Neural cell (in vitro differentiated cells): Measurements from ENCODE around the gene FGD4. TPM values are rescaled to one million over a fixed set of nuclear protein-coding genes. Genes with fewer than 3 reads are reported as not detected.
"Not testable (repeated sequence)": the region's sequence is repeated elsewhere in the genome, so short reads cannot be mapped to it uniquely, and the experiment has no call there.

ENCODE experiments used
- H2AFZ ChIP-seq: fragments of 200-600, 300-800 bp; sonication (generic), shearing (Covaris generic); 2 replicates; pipeline ENCODE4 v1.6.0; 2014; ENCODE audit warnings: low read depth, mild to moderate bottlenecking, antibody characterized with exemption, low read length, moderate library complexity
- H3F3A ChIP-seq: fragments of 200-600 bp; shearing (Covaris generic); 2 replicates; pipeline ENCODE4 v1.6.1; 2016; ENCODE audit warnings: mild to moderate bottlenecking, moderate library complexity, mixed read lengths, antibody characterized with exemption, low read length; ENCODE audit not compliant: insufficient read depth, poor library complexity, severe bottlenecking
- H3K27ac ChIP-seq: fragments of 200-600, 300-800 bp; sonication (generic), shearing (Covaris generic); 2 replicates; pipeline ENCODE4 v1.5.1; 2014; ENCODE audit warnings: mild to moderate bottlenecking, low read length, moderate library complexity
- H3K27me3 ChIP-seq: fragments of 300-800, 200-600 bp; sonication (generic), shearing (Covaris generic); 2 replicates; pipeline ENCODE4 v1.6.0; 2014; ENCODE audit warnings: mild to moderate bottlenecking, low read depth, low read length, moderate library complexity; ENCODE audit not compliant: insufficient read depth
- H3K36me3 ChIP-seq: fragments of 300-800, 200-600 bp; sonication (generic), shearing (Covaris generic); 2 replicates; pipeline ENCODE4 v1.5.1; 2014; ENCODE audit warnings: mild to moderate bottlenecking, antibody characterized with exemption, low read length, moderate library complexity; ENCODE audit not compliant: insufficient read depth
- H3K4me2 ChIP-seq: fragments of 300-800, 200-600 bp; sonication (generic), shearing (Covaris generic); 2 replicates; pipeline ENCODE4 v1.6.0; 2014; ENCODE audit warnings: mild to moderate bottlenecking, low read length
- H3K4me3 ChIP-seq: fragments of 300-800, 200-600 bp; sonication (generic), shearing (Covaris generic); 2 replicates; pipeline ENCODE4 v1.5.1; 2014; ENCODE audit warnings: mild to moderate bottlenecking, low read length, moderate library complexity
- H3K79me2 ChIP-seq: fragments of 200-600 bp; shearing (Covaris generic); replicated peaks from 2 replicates; pipeline ENCODE4 v1.6.0; 2014; ENCODE audit warnings: mild to moderate bottlenecking, low read length, moderate library complexity; ENCODE audit not compliant: insufficient read depth
- H3K9ac ChIP-seq: fragments of 300-800, 200-600 bp; sonication (generic), shearing (Covaris generic); 2 replicates; pipeline ENCODE4 v1.6.1; 2016; ENCODE audit warnings: mild to moderate bottlenecking, low read length, mixed read lengths
- H3K9me2 ChIP-seq: fragments of 200-600 bp; shearing (Covaris generic); 2 replicates; pipeline ENCODE4 v1.6.1; 2016; ENCODE audit warnings: mild to moderate bottlenecking, low read length, mixed read lengths; ENCODE audit not compliant: insufficient read depth
- H3K9me3 ChIP-seq: fragments of 200-600, 300-800 bp; sonication (generic), shearing (Covaris generic); 2 replicates; pipeline ENCODE4 v1.6.1; 2016; ENCODE audit warnings: mild to moderate bottlenecking, mixed run types, low read length, moderate library complexity, mixed read lengths
- H4K20me1 ChIP-seq: fragments of 200-600 bp; shearing (Covaris generic); 2 replicates; pipeline ENCODE4 v1.6.1; 2016; ENCODE audit warnings: mild to moderate bottlenecking, mixed run types; ENCODE audit not compliant: insufficient read depth
- CTCF ChIP-seq: fragments of 450-650 bp; IDR thresholded peaks from 2 replicates; pipeline ENCODE4 v1.5.1; 2014; ENCODE audit warnings: antibody characterized with exemption, mild to moderate bottlenecking, moderate library complexity; ENCODE audit not compliant: poor library complexity, severe bottlenecking
- EP300 ChIP-seq: fragments of 450-650 bp; conservative IDR thresholded peaks from 2 replicates; pipeline ENCODE4 v1.6.1; 2014; ENCODE audit warnings: antibody characterized with exemption, mild to moderate bottlenecking, moderate library complexity; ENCODE audit not compliant: poor library complexity, severe bottlenecking
- EZH2 ChIP-seq: fragments of 200-600, 300-800 bp; shearing (Covaris generic), sonication (generic); IDR thresholded peaks from 2 replicates; pipeline ENCODE4 v1.6.1; 2014; ENCODE audit warnings: antibody characterized with exemption, low read length, borderline replicate concordance, mild to moderate bottlenecking; ENCODE audit not compliant: insufficient read depth, poor library complexity, severe bottlenecking
- MXI1 ChIP-seq: fragments of 450-650 bp; conservative IDR thresholded peaks from 2 replicates; pipeline ENCODE4 v1.6.1; 2014; ENCODE audit warnings: antibody characterized with exemption, mild to moderate bottlenecking; ENCODE audit not compliant: poor library complexity, severe bottlenecking
- POLR2AphosphoS5 ChIP-seq: IDR thresholded peaks from 2 replicates; pipeline ENCODE4 v1.6.1; 2012
- RAD21 ChIP-seq: fragments of 450-650 bp; conservative IDR thresholded peaks from 2 replicates; pipeline ENCODE4 v1.6.1; 2014; ENCODE audit warnings: antibody characterized with exemption, mild to moderate bottlenecking, moderate library complexity
- REST ChIP-seq: IDR thresholded peaks from 2 replicates; pipeline ENCODE4 v1.6.1; 2012; ENCODE audit warnings: borderline replicate concordance
- SMC3 ChIP-seq: fragments of 450-650 bp; conservative IDR thresholded peaks from 2 replicates; pipeline ENCODE4 v1.6.1; 2014; ENCODE audit warnings: antibody characterized with exemption, mild to moderate bottlenecking, moderate library complexity; ENCODE audit not compliant: poor library complexity
- TAF1 ChIP-seq: IDR thresholded peaks from 2 replicates; pipeline ENCODE4 v1.6.1; 2012; ENCODE audit warnings: low read depth
- polyA plus RNA-seq: library from polyadenylated mRNA; depleted of rRNA; stranded (reverse); fragments of >200 nt; gene quantifications from 2 replicates; pipeline ENCODE4 v1.2.3, GENCODE V29; 2014

FGD4 gene
- polyA plus RNA-seq, 1 donor from 2014 or later = 24.4 TPM

GRCh38 chr12:32519047-32519446, 119.7 kb downstream of the FGD4 start:
- H3K4me3 ChIP-seq = no peak overlapping the region
- no peaks in the 10 kb centered on the region for H3F3A ChIP-seq
- no peak overlapping the region for H2AFZ ChIP-seq
- H3K9me2 ChIP-seq = no peaks in the 10 kb centered on the region
- TF ChIP-seq REST (no peak), EP300 (no peak), TAF1 (no peak), SMC3 (no peak), CTCF (no peak), RAD21 (no peak)
- H3K79me2 ChIP-seq = peaks cover 88% of the 10 kb centered on the region
- H3K27ac ChIP-seq = no peak overlapping the region
- no peaks in the 10 kb centered on the region for H3K9me3 ChIP-seq
- H3K36me3 ChIP-seq = no peaks in the 10 kb centered on the region
- H3K9ac ChIP-seq = no peak overlapping the region
- H3K4me2 ChIP-seq = no peak overlapping the region
- no peaks in the 10 kb centered on the region for H3K27me3 ChIP-seq
- no peaks in the 10 kb centered on the region for H4K20me1 ChIP-seq

- TF ChIP-seq EZH2 (no peak), TAF1 (no peak), CTCF (no peak), REST (no peak), POLR2AphosphoS5 (no peak), EP300 (no peak), MXI1 (no peak), RAD21 (no peak), SMC3 (no peak)
- H3K36me3 ChIP-seq = no peaks in the 10 kb centered on the region
- no peaks in the 10 kb centered on the region for H3K9me2 ChIP-seq
- no peak overlapping the region for H3K4me2 ChIP-seq
- no peaks in the 10 kb centered on the region for H3F3A ChIP-seq
- no peaks in the 10 kb centered on the region for H3K27me3 ChIP-seq
- H2AFZ ChIP-seq = no peak overlapping the region
- H4K20me1 ChIP-seq = no peaks in the 10 kb centered on the region
- H3K79me2 ChIP-seq = peaks cover 72% of the 10 kb centered on the region
- H3K4me3 ChIP-seq = no peak overlapping the region
- no peak overlapping the region for H3K9ac ChIP-seq
- H3K27ac ChIP-seq = no peak overlapping the region
- no peaks in the 10 kb centered on the region for H3K9me3 ChIP-seq
Measured at GRCh38 chr12:32522331-32523221, 123.2 kb downstream of the FGD4 start.

- H2AFZ ChIP-seq, H3K4me3 ChIP-seq, H3K27me3 ChIP-seq, H3K9me3 ChIP-seq, H3K9me2 ChIP-seq, H3K4me2 ChIP-seq, H3K36me3 ChIP-seq, H3K27ac ChIP-seq, H4K20me1 ChIP-seq, H3K9ac ChIP-seq, H3F3A ChIP-seq: not testable (repeated sequence)
- H3K79me2 ChIP-seq = peaks cover 74% of the 10 kb centered on the region
Measured at GRCh38 chr12:32525802-32526201, 126.4 kb downstream of the FGD4 start.
